Ascending aorta (tissue), 2 donors: ENCODE data around the gene FRAT1. TPM values are rescaled to one million over a fixed set of nuclear protein-coding genes. Genes with fewer than 3 reads are reported as not detected.

Experiments
- DNase-seq, 2 donors: peaks; one replicate each; pipeline ENCODE4 v3.0.0-alpha.2; 2019; ENCODE audit warnings: low spot score in 2 of 2
- H3K27ac ChIP-seq, 2 donors: fragments of 200-600 bp; sonication (generic); one replicate each; pipeline ENCODE4 v1.5.1; 2016 to 2017; ENCODE audit warnings: mild to moderate bottlenecking in 1 of 2
- H3K27me3 ChIP-seq: fragments of 200-600 bp; sonication (generic); one replicate; pipeline ENCODE4 v1.5.1; 2017
- H3K36me3 ChIP-seq, 2 donors: fragments of 200-600 bp; sonication (generic); one replicate each; pipeline ENCODE4 v1.5.1; 2016
- H3K4me1 ChIP-seq, 2 donors: fragments of 200-600 bp; sonication (generic); one replicate each; pipeline ENCODE4 v1.5.1; 2016 to 2017; ENCODE audit warnings: mild to moderate bottlenecking in 1 of 2
- H3K4me3 ChIP-seq, 2 donors: fragments of 200-600 bp; sonication (generic); one replicate each; pipeline ENCODE4 v1.5.1; 2016 to 2017; ENCODE audit warnings: mild to moderate bottlenecking in 1 of 2
- H3K9me3 ChIP-seq, 2 donors: fragments of 200-600 bp; sonication (generic); one replicate each; pipeline ENCODE4 v1.5.1; 2016
- CTCF ChIP-seq, 3 experiments: fragments of 200-600 bp in 2 of 3; fragments of 450-650 bp in 1 of 3; sonication (generic) in 2 of 3; IDR thresholded peaks; one replicate each; pipeline ENCODE4 v1.5.1; 2016 to 2019; ENCODE audit warnings: antibody characterized with exemption in 3 of 3, mild to moderate bottlenecking in 1 of 3, moderate library complexity in 1 of 3
- intact Hi-C: fragments of 100-400 bp; cut with DNase I; formaldehyde crosslinking; loops from one replicate; pipeline ENCODE4 v1.15.1; 2023
- total RNA-seq: library from RNA; depleted of rRNA; stranded (reverse); fragments of >200 nt; gene quantifications from one replicate; pipeline ENCODE4 v1.1.0, GENCODE V29; 2016

The FRAT1 gene
- total RNA-seq, 1 donor from 2014 or later, result 5.2 TPM

DNA sequence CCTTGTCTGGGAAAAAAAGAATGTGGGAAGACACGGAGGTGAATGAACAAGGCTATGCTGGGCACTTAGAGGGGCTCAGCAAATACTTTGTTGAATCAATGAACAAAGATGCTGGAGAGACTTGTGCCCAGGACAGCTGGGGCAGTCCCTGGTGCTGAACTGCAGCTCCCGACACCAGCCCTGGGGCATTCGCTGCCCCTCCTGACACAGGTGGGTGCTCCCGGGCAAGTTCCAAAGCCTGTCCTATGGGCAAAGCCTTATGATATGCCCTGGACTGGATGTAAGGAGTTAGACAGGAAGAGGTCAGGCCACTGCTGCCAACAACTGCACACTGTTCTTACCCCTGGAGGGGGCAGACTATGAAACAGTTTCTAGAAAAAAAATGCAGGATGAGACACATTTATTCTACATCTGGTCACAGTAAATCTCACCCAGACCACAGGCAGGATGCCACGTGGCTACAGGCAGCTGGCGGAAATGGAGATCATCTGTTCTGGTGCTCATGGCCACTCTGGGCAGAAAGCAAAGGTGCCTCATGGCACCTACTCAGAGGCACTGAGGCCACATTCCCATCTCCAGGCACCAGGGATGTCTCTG is 37.3 kb downstream of the FRAT1 start:
- H3K4me1 ChIP-seq, result no peaks in the 10 kb centered on the region
- H3K27me3 ChIP-seq, result no peaks in the 10 kb centered on the region
- H3K36me3 ChIP-seq, result peaks cover 8 to 25% of the 10 kb centered on the region in 2 donors

DNA sequence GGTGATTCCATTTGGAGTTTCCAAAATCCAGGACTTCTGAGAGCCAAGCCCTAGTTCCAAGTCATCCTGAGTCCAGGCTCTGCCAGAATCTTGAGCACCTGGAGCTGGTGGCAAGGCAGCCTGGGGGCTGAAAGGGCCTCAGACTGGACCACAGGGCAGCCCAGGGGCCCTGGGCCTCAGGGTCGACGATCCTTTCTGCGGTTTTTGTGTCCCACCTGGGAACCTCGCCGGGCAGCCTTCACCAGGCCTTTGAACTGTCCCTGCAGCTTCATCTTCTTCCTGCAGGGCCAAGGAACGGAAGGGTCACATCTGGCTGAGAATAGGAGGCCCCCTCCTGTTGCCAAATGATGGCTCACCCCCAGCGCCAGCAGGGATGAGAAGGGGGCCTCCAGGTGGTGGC is 37.8 kb downstream of the FRAT1 start:
- DNase-seq, result no peak
- no peaks in the 10 kb centered on the region for H3K27me3 ChIP-seq
- TF ChIP-seq CTCF (IDR thresholded peaks at IDR 0.05), result no peak
- no peak overlapping the region for H3K27ac ChIP-seq
- no peaks in the 10 kb centered on the region for H3K9me3 ChIP-seq
- H3K36me3 ChIP-seq, result peaks cover 8 to 25% of the 10 kb centered on the region in 2 donors
- intact Hi-C loops, result no loop called here
- H3K4me3 ChIP-seq, result no peak overlapping the region
- H3K4me1 ChIP-seq, result no peaks in the 10 kb centered on the region

More for the DNA sequence above, 37.3 kb downstream of the FRAT1 start:
- no peak for TF ChIP-seq CTCF (IDR thresholded peaks at IDR 0.05)
- intact Hi-C loops, result no loop called here
- H3K27ac ChIP-seq, result no peak overlapping the region
- H3K4me3 ChIP-seq, result no peak overlapping the region
- no peak for DNase-seq
- H3K9me3 ChIP-seq, result no peaks in the 10 kb centered on the region

DNA sequence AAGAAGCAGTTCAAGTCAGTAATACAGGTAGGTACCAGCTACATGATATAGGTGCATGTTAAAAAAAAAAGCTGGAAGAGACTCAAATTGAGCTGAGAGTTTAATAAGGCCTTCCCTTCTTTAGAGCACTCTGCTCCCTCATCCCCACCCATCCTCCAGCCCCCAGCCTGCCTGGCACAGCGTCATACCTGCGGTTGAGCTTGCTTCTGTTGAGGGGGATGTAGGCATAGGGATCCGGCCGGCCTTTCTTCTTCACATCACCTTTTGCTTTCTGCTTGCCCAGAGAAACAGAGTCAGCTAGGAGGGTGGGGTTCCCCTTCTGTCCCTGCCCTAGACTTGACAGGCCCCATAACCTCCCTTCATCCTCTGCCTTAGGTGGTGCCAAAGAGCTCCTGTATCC is 39.3 kb downstream of the FRAT1 start:
- intact Hi-C loops, result no loop called here
- no peak for TF ChIP-seq CTCF (IDR thresholded peaks at IDR 0.05)
- Histone ChIP-seq H3K27ac (no peak overlapping the region), H3K27me3 (no peaks in the 10 kb centered on the region), H3K36me3 (peaks cover 12 to 29% of the 10 kb centered on the region in 2 donors), H3K9me3 (no peaks in the 10 kb centered on the region), H3K4me3 (no peak overlapping the region), H3K4me1 (no peaks in the 10 kb centered on the region)
- DNase-seq, result no peak

DNA sequence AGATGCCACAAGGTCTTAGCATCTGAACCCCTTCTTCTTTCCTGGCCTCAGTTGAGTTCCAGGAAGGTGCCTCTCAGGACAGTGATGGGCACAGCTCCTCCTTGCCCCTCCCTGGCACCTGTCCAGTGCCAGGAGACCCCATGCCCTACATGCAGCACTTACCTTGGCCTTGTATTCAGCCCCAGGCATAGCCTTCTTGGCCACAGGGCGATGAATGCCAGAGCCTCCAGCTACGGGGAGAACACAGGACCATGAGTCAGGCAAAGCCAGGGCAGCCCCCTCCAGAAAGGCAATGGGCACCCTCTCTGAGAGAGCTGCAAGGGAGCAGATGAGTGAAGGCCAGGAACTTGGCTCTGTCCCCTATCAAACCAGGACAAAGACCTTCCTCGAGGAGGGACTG is 39.7 kb downstream of the FRAT1 start:
- Histone ChIP-seq H3K27me3 (no peaks in the 10 kb centered on the region), H3K9me3 (no peaks in the 10 kb centered on the region), H3K27ac (no peak overlapping the region), H3K4me3 (no peak overlapping the region), H3K4me1 (no peaks in the 10 kb centered on the region), H3K36me3 (peaks cover 12 to 33% of the 10 kb centered on the region in 2 donors)
- no peak for DNase-seq
- intact Hi-C loops, result no loop called here
- TF ChIP-seq CTCF (IDR thresholded peaks at IDR 0.05), result no peak

DNA sequence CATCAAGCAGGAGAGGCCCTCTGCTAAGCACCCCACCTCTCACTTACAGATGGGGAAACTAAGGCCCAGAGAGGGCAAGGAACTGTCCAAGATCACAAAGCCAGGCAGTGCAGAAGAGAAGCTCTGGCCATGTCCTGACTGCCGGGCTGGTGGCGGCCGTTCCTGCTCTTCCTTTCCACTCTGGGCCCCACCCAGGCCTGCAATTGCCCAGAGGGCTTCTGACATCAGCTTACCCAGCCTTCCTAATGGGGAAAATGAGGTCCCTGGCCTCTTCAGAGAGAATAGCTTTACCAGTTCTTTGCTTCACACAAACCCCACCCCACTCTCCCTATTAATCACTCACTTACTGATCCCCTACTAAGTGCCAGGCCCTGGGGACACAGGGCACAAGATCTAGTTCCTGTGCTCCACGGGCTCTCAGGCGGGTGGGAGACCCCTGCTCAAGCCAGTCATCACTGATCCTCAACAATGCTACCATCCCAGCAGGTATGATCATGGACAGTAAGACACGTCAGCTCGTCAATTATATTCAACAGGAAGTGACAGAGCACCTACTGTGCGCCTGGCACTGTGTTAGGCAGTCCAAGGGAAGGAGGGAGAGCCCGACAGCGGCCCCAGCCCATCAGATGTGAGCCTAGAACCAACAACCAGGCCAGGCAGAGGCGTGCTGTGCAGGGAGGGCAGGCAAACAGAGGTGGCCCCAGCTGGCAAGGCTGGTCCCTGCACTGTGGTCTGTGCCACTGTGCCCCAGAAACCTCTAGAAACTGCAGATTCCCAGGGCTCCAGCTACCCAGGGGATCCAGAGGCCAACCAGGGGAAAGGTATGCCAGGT is 41.9 kb downstream of the FRAT1 start:
- Histone ChIP-seq H3K27ac (no peak overlapping the region), H3K36me3 (peaks cover 12 to 35% of the 10 kb centered on the region in 2 donors), H3K4me1 (no peaks in the 10 kb centered on the region), H3K27me3 (no peaks in the 10 kb centered on the region), H3K9me3 (no peaks in the 10 kb centered on the region), H3K4me3 (no peak overlapping the region)
- intact Hi-C loops, result no loop called here
- no peak for TF ChIP-seq CTCF (IDR thresholded peaks at IDR 0.05)
- no peak for DNase-seq
